Stimulated activated memory B cell treated with anti-CD40 and anti-IgM and Interleukin-4, amounts not matched to agents 10 μg/mL and 1 μg/mL and 100 μg/mL, for 72 hours (primary cell): ENCODE data around the gene CLEC4C.
"Not testable (repeated sequence)": the region's sequence is repeated elsewhere in the genome, so short reads cannot be mapped to it uniquely, and the experiment has no call there.

Experiments used
- ATAC-seq: fragments of 150-1000 bp; cut with Tn5 transposase; 2 replicates; pipeline ENCODE4 v1.10.0; 2021
- H3K27ac Mint-ChIP-seq: one replicate; pipeline ENCODE4 v1.8.0; 2022; ENCODE audit warnings: mild to moderate bottlenecking, mixed read lengths
- H3K27me3 Mint-ChIP-seq: one replicate; pipeline ENCODE4 v1.8.0; 2022; ENCODE audit warnings: mixed read lengths
- H3K36me3 Mint-ChIP-seq: one replicate; pipeline ENCODE4 v1.8.0; 2022; ENCODE audit warnings: mixed read lengths
- H3K4me1 Mint-ChIP-seq: one replicate; pipeline ENCODE4 v1.8.0; 2022; ENCODE audit warnings: mixed read lengths
- H3K4me3 Mint-ChIP-seq: one replicate; pipeline ENCODE4 v1.8.0; 2022; ENCODE audit warnings: mild to moderate bottlenecking, moderate library complexity, mixed read lengths
- H3K9me3 Mint-ChIP-seq: one replicate; pipeline ENCODE4 v1.8.0; 2022; ENCODE audit warnings: mixed read lengths

Gene CLEC4C

GRCh38 chr12:7747246-7747645 lies at the start of gene CLEC4C:
Gene CLEC4C (minus strand): TSS chr12:7747375. CDS start chr12:7747348, 27 bp downstream.
- H3K4me1 Mint-ChIP-seq = no peaks in the 10 kb centered on the region
- H3K27ac Mint-ChIP-seq = no peak within 1 kb of the TSS
- peaks cover 6% of the 10 kb centered on the region for H3K9me3 Mint-ChIP-seq
- no peak within 1 kb of the TSS for H3K4me3 Mint-ChIP-seq
- no peaks in the 10 kb centered on the region for H3K36me3 Mint-ChIP-seq
- peaks cover 20% of the 10 kb centered on the region for H3K27me3 Mint-ChIP-seq
- ATAC-seq = no peak

DNA sequence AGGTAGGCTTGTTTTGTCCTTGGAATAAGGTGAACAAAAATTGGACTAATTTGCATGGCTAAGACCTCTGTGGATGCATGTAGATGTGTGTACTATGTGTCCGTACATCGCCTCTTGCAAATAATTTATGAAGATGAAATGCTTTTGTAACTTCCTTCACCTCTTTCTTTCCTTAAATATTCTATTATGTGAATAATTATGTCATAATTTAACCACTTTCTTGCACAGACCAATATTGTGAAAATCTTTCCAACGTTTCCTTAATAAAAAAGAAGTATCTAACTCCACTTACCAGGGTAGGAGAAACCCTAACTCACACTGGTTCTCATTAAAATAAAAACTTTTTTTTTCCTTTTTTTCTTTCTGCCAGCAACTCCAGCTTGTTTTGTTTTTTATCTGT lies 46.0 kb upstream of the CLEC4C start:
- no peak for ATAC-seq
- no peaks in the 10 kb centered on the region for H3K9me3 Mint-ChIP-seq
- H3K27ac Mint-ChIP-seq = no peak overlapping the region
- peaks cover 11% of the 10 kb centered on the region for H3K27me3 Mint-ChIP-seq
- no peaks in the 10 kb centered on the region for H3K36me3 Mint-ChIP-seq
- H3K4me1 Mint-ChIP-seq = no peaks in the 10 kb centered on the region
- no peak overlapping the region for H3K4me3 Mint-ChIP-seq

DNA sequence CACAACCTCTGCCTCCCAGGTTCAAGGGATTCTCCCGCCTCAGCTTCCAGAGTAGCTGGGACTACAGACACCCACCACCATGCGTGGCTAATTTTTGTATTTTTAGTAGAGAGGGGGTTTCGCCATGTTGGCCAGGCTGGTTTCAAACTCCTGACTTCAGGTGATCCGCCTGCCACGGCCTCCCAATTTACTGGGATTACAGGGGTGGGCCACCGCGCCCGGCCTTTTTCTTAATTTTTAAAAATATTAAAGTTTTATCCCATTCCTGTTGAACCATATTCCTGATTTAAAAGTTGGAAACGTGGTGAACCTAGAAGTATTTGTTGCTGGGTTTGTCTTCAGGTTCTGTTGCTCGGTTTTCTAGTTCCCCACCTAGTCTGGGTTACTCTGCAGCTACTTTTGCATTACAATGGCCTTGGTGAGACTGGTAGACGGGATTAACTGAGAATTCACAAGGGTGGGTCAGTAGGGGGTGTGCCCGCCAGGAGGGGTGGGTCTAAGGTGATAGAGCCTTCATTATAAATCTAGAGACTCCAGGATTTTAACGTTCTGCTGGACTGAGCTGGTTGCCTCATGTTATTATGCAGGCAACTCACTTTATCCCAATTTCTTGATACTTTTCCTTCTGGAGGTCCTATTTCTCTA lies 41.8 kb upstream of the CLEC4C start, which contains the start of gene NANOG:
NANOG (plus strand) TSS at position 519 of the 645 bp plus-strand sequence. CDS start 213 bp downstream, outside the sequence.
- not testable (repeated sequence) for ATAC-seq
- peaks cover 30% of the 10 kb centered on the region for H3K27me3 Mint-ChIP-seq

GRCh38 chr12:7788294-7788660 lies 41.1 kb upstream of the CLEC4C start:
- H3K27me3 Mint-ChIP-seq = peaks cover 30% of the 10 kb centered on the region
- peaks cover 3% of the 10 kb centered on the region for H3K9me3 Mint-ChIP-seq
- ATAC-seq = no peak
- no peak overlapping the region for H3K4me3 Mint-ChIP-seq
- H3K27ac Mint-ChIP-seq = no peak overlapping the region
- H3K36me3 Mint-ChIP-seq = no peaks in the 10 kb centered on the region
- no peaks in the 10 kb centered on the region for H3K4me1 Mint-ChIP-seq

More for the DNA sequence above, 41.8 kb upstream of the CLEC4C start, which contains the start of gene NANOG:
- H3K4me3 Mint-ChIP-seq, H3K9me3 Mint-ChIP-seq, H3K4me1 Mint-ChIP-seq, H3K36me3 Mint-ChIP-seq, H3K27ac Mint-ChIP-seq: not testable (repeated sequence)

DNA sequence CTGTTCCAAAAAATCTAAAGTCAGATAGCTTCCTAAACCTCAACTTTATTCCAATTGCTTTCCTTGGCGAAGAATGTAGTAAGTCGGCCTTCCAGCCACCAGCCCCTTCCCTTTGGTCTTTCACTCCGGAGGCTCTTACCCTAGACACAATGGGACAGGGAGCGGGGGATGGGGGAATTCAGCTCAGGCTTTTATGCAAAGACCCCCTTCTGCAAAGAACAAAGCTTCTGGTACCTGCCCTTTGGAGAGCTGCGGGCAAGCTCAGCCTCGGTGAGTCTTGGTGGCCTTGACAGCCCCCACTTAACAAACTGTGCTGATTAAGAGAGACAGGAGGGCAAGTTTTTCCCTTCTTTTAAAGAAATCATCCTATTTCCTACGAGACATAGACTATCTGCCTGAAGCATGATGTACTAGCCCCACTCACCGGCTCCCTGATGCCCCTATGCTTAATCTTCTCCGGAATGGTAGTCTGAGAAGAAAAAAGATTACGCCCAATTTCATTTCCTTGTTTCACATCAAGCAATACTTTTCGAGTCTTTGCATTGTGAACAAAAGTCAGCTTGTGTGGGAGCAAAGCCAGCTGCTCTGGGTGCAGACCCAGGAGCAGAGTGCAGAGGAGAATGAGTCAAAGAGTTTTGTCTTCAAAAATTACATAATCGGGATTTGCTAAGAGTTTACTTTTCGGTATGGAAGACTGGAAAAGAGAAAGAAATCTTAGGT lies 40.6 kb upstream of the CLEC4C start:
- ATAC-seq = no peak
- Mint-ChIP-seq H3K27ac (no peak overlapping the region), H3K4me1 (no peaks in the 10 kb centered on the region), H3K4me3 (no peak overlapping the region), H3K27me3 (peaks cover 30% of the 10 kb centered on the region), H3K36me3 (no peaks in the 10 kb centered on the region), H3K9me3 (peaks cover 3% of the 10 kb centered on the region)

GRCh38 chr12:7784701-7785100 lies 37.5 kb upstream of the CLEC4C start:
- H3K4me1 Mint-ChIP-seq = no peaks in the 10 kb centered on the region
- H3K36me3 Mint-ChIP-seq = no peaks in the 10 kb centered on the region
- ATAC-seq = no peak
- no peak overlapping the region for H3K4me3 Mint-ChIP-seq
- H3K9me3 Mint-ChIP-seq = peaks cover 3% of the 10 kb centered on the region
- H3K27ac Mint-ChIP-seq = no peak overlapping the region
- peaks cover 22% of the 10 kb centered on the region for H3K27me3 Mint-ChIP-seq

DNA sequence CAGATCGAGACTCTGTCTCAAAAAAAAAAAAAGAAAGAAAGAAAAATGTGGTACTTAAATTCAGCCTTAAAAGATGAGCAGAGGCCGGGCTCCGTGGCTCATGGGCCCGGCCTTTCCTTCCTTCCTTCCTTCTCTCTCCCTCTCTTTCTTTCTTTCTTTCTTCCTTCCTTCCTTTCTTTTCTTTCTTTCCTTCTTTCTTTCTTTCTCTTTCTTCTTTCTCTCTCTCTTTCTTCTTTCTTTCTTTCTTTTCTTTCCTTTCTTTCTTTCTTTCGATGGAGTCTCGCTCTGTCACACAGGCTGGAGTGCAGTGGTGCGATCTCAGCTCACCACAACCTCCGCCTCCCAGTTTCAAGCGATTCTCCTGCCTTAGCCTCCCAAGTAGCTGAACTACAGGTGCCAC lies 36.3 kb upstream of the CLEC4C start:
- not testable (repeated sequence) for H3K9me3 Mint-ChIP-seq, H3K4me1 Mint-ChIP-seq, H3K4me3 Mint-ChIP-seq, ATAC-seq, H3K27ac Mint-ChIP-seq, H3K36me3 Mint-ChIP-seq
- H3K27me3 Mint-ChIP-seq = peaks cover 22% of the 10 kb centered on the region

- no peaks in the 10 kb centered on the region for H3K36me3 Mint-ChIP-seq
- H3K27ac Mint-ChIP-seq = no peak overlapping the region
- H3K4me3 Mint-ChIP-seq = no peak overlapping the region
- peaks cover 8% of the 10 kb centered on the region for H3K27me3 Mint-ChIP-seq
- ATAC-seq = no peak
- H3K9me3 Mint-ChIP-seq = peaks cover 3% of the 10 kb centered on the region
- H3K4me1 Mint-ChIP-seq = no peaks in the 10 kb centered on the region
Observed at GRCh38 chr12:7782055-7782454, 34.9 kb upstream of the CLEC4C start.

- no peak for ATAC-seq
- H3K27ac Mint-ChIP-seq = no peak overlapping the region
- peaks cover 3% of the 10 kb centered on the region for H3K9me3 Mint-ChIP-seq
- H3K4me1 Mint-ChIP-seq = no peaks in the 10 kb centered on the region
- no peaks in the 10 kb centered on the region for H3K36me3 Mint-ChIP-seq
- H3K27me3 Mint-ChIP-seq = peaks cover under 1% of the 10 kb centered on the region
- H3K4me3 Mint-ChIP-seq = no peak overlapping the region
Observed at GRCh38 chr12:7781274-7781673, 34.1 kb upstream of the CLEC4C start.

- H3K36me3 Mint-ChIP-seq = no peaks in the 10 kb centered on the region
- no peak for ATAC-seq
- H3K27me3 Mint-ChIP-seq = peaks cover 7% of the 10 kb centered on the region
- no peak overlapping the region for H3K4me3 Mint-ChIP-seq
- H3K27ac Mint-ChIP-seq = no peak overlapping the region
- no peaks in the 10 kb centered on the region for H3K9me3 Mint-ChIP-seq
- no peaks in the 10 kb centered on the region for H3K4me1 Mint-ChIP-seq
Observed at GRCh38 chr12:7769999-7770398, 22.8 kb upstream of the CLEC4C start.

GRCh38 chr12:7758766-7759140 lies 11.6 kb upstream of the CLEC4C start:
- H3K4me1 Mint-ChIP-seq = no peaks in the 10 kb centered on the region
- H3K36me3 Mint-ChIP-seq = no peaks in the 10 kb centered on the region
- H3K4me3 Mint-ChIP-seq = no peak overlapping the region
- no peak for ATAC-seq
- peaks cover 14% of the 10 kb centered on the region for H3K27me3 Mint-ChIP-seq
- no peak overlapping the region for H3K27ac Mint-ChIP-seq
- no peaks in the 10 kb centered on the region for H3K9me3 Mint-ChIP-seq

GRCh38 chr12:7756993-7757392 lies 9.8 kb upstream of the CLEC4C start:
- no peaks in the 10 kb centered on the region for H3K4me1 Mint-ChIP-seq
- H3K27me3 Mint-ChIP-seq = peaks cover 7% of the 10 kb centered on the region
- H3K27ac Mint-ChIP-seq = no peak overlapping the region
- no peak for ATAC-seq
- no peak overlapping the region for H3K4me3 Mint-ChIP-seq
- H3K36me3 Mint-ChIP-seq = no peaks in the 10 kb centered on the region
- no peaks in the 10 kb centered on the region for H3K9me3 Mint-ChIP-seq

DNA sequence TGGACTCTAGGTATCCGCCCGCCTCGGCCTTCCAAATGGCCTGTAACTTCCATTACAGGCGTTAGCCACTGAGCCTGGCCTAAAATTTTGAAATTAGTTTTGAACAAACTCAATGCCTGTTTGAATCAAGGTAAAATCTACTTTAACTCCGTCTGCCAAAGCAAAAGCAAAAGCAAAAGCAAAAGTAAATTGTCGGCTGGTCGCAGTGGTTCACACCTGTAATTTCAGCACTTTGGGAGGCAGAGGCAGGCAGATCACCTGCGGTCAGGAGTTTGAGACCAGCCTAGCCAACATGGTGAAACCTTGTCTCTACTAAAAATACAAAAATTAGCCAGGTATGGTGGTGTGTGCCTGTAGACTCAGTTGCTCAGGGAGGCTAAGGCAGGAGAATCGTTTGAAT lies 8.5 kb upstream of the CLEC4C start:
- H3K36me3 Mint-ChIP-seq, ATAC-seq, H3K27ac Mint-ChIP-seq, H3K27me3 Mint-ChIP-seq, H3K4me3 Mint-ChIP-seq, H3K4me1 Mint-ChIP-seq, H3K9me3 Mint-ChIP-seq: not testable (repeated sequence)

- H3K27me3 Mint-ChIP-seq = peaks cover 20% of the 10 kb centered on the region
- H3K4me1 Mint-ChIP-seq, H3K9me3 Mint-ChIP-seq, H3K36me3 Mint-ChIP-seq, H3K27ac Mint-ChIP-seq, ATAC-seq, H3K4me3 Mint-ChIP-seq: not testable (repeated sequence)
Observed at GRCh38 chr12:7751941-7752922, 5.1 kb upstream of the CLEC4C start.

DNA sequence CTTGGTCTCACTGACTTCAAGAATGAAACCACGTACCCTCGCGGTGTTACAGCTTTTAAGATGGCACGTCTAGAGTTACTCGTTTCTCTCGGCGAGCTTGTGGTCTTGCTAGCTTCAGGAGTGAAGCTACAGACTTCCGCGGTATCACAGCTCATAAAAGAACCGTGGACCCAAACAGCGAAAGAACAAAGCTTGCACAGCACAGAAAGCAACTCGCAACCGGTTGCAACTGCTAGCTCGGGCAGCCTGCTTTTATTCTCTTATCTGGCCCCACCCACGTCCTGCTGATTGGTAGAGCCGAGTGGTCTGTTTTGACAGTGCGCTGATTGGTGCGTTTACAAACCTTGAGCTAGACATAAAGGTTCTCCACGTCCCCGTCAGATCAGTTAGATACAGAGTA lies 4.2 kb upstream of the CLEC4C start:
- Mint-ChIP-seq H3K27ac (no peak overlapping the region), H3K4me1 (no peaks in the 10 kb centered on the region), H3K27me3 (peaks cover 26% of the 10 kb centered on the region), H3K9me3 (peaks cover 3% of the 10 kb centered on the region), H3K4me3 (no peak overlapping the region), H3K36me3 (no peaks in the 10 kb centered on the region)
- no peak for ATAC-seq
